GM12878 (cell line): Measurements from ENCODE around the gene GDE1.

Experiments used
- CTCF ChIP-seq, 3 experiments: IDR thresholded peaks in 2 of 3; conservative IDR thresholded peaks in 1 of 3; 2 replicates each; pipeline ENCODE4 v1.5.1; 2011; ENCODE audit warnings: low read depth in 3 of 3, low read length in 3 of 3, mild to moderate bottlenecking in 3 of 3, control low read depth in 2 of 3, moderate library complexity in 2 of 3, inconsistent platforms in 1 of 3, mixed read lengths in 1 of 3; ENCODE audit not compliant: control insufficient read depth in 2 of 3, insufficient read depth in 1 of 3; ENCODE audit errors: extremely low read depth in 1 of 3
- EZH2 ChIP-seq: IDR thresholded peaks from 2 replicates; pipeline ENCODE4 v1.6.1; 2012; ENCODE audit warnings: low read depth, mild to moderate bottlenecking, control low read depth, inconsistent platforms, low read length, borderline replicate concordance; ENCODE audit not compliant: control insufficient read depth

- TF ChIP-seq CTCF (IDR thresholded peaks at IDR 0.05 in 2 of 3, conservative IDR thresholded peaks at IDR 0.05 in 1 of 3; ENCODE audit: control insufficient read depth in 2 of 3, extremely low read depth in 1 of 3, insufficient read depth in 1 of 3, low read depth in 3 of 3, low read length in 3 of 3) (no peak), EZH2 (no peak)
Observed at GRCh38 chr16:19523184-19523558, 1.3 kb upstream of the GDE1 start.
